GM18505 (cell line): ENCODE data around the gene BCL2L11.
A peak's percentile ranks its signal among the peaks of the same experiment; 100 is the strongest.

Experiments used
- ATAC-seq: cut with Tn5 transposase; IDR thresholded peaks from one replicate; pipeline ENCODE4 v1.9.1; 2021; ENCODE audit not compliant: unreplicated experiment
- POLR2A ChIP-seq: IDR thresholded peaks from 4 replicates; pipeline ENCODE4 v1.6.1; 2011; ENCODE audit warnings: borderline replicate concordance; ENCODE audit not compliant: insufficient read depth, insufficient read length; ENCODE audit errors: extremely low read depth

BCL2L11 gene

DNA sequence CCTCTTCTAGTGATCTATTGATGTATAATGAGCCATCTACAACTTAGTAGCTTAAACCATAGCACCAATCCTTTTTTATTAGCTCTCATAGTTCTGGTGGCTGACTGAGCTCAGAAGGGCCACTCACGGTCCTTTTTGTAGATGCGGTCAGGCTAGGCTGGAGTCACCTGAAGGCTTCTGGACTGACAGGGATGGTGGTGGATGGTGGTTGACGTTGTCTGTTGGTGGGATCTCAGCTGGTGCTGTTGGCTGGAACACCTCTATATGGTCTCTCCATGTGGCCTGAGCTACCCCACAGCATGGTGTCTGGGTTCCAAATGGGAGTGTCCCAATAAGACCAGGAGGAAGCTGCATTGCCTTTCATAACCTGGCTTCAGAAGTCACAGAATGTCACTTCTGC, 68.0 kb downstream of the BCL2L11 start:
- no peak for TF ChIP-seq POLR2A
- ATAC-seq: no peak

DNA sequence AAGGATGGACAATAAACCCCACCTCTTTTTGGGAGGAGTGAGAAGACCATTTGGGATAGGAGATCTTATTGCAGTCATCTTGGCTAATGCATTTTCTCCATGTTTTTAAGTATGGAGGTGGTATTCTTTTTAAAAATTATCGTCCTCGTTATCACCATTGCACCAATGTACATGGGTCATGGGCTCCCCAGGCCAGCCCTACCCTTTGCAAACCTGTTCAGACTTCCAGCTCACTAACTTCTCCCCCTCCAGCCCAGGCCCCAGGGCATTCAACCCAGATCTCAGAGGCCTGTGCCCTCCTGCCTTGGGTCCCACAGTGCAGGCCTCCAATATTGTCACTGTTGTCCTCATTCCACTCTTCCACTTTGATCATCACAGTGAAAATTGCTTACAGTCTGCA, 68.4 kb downstream of the BCL2L11 start:
- no peak for ATAC-seq
- no peak for TF ChIP-seq POLR2A

DNA sequence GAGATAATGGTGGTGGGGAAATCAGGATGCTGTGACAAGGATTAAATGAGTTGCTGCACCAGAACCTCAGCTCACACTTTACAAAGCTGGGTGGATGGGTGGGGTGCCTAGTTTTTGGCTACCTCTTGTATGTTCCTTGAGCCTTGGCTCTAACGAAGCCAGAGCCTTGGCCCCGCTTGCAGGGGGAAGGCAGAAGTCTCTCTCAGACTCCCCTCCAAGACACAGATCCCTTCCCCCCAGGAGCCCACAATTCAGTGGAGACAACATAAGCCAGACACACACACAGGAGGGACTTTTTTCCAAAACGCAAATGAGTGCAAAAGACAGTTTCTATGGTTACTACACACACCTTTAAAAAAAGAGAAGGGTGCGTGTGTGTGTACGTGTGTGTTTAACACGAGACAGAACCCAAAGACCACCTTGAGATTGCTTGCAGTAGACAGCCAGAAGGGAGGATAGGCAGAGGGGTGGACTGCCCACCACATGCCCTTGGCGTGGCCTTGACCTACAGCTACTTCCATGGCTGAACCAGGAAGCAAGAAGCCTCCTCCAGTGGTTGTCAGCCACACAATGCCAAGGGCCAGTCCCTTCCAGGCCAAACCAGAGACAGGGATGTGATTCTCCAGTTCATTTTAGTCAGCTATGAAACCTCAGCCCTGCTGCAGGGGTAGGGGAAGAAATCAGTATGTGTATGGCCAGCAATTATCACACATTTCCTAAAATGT, 70.3 kb downstream of the BCL2L11 start:
- ATAC-seq: no peak

DNA sequence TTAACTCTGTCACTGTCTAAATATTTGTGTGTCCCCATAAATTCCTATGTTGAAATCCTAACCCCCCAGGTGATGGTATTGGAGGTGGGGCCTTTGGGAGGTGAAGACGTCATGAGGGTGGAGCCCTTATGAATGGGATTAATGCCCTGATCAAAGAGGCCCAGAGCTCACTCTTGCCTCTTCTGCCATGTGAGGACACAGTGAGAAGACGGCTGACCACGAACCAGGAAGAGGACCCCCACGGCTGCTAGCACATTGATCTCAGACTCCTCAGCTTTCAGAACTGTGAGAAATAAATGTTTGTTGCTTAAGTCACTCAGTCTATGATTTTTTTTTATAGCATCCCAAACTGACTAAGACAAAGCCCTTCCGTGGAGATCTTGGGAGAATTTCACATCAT, 71.2 kb downstream of the BCL2L11 start:
- ATAC-seq: no peak
- TF ChIP-seq POLR2A: no peak

More for the DNA sequence above, 70.3 kb downstream of the BCL2L11 start:
- TF ChIP-seq POLR2A: no peak

DNA sequence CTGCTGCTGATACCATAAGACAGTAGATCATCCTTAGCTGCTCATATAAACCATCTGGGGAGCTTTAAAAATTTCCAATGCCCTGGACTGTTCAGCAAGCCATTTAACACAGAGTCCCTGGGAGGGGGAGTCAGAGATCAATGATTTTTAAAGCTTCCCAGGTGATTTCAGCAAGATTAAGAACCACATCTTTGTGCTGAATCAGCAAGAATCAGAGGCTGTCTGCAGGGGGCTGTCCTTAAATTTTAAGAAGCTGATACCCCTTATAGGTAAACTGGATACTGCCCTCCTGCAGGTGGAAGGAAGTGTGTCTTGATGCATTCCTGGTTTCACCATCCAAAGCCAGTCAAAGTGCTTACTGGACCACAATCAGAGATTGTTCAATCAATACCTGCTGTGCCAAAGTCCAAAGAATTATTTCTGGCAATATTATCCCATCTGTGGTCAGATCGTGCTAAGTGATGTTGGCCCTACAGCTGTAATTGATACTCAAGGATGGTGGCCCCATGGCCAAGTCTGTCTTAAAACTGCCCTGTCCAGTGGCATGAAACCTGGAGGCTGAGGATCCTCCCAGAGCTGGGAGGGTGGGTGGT, 72.2 kb downstream of the BCL2L11 start:
- TF ChIP-seq POLR2A: no peak
- no peak for ATAC-seq

DNA sequence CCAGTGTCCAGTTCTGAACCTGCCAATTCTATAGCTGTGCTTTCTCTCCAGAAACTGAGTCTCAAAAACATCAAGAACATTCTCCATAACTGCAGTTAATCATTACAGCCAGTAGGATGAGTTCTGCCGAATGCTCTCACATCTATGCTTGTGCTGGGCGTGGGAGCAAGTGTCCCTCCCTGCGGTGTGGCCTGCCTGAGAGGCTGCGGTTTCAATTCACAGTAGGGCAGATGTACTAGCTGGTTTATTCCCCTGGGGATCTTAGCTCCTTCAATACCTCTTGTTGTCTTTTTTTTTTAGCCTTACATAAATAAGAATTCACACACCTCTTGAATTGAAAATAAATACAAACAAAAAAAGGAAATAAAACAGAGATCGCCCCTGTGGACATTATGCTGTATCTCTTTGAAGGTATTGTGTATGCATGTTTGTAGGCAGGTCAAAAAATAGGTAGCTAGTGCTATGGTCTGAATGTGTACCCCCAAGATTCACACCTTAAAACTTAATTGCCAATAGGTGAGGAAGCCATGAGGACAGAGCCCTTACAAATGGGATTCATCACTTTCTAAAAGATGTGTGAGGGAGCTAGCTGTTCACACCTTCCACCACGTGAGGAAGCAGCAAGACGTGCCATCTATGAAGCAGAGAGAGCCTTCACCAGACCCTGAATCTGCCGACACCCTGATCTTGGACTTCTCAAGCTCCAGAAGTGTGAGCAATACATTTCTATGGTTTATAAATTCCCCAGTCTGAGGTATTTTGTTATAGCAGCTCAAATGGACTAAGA, 74.3 kb downstream of the BCL2L11 start:
- TF ChIP-seq POLR2A: no peak
- no peak for ATAC-seq

DNA sequence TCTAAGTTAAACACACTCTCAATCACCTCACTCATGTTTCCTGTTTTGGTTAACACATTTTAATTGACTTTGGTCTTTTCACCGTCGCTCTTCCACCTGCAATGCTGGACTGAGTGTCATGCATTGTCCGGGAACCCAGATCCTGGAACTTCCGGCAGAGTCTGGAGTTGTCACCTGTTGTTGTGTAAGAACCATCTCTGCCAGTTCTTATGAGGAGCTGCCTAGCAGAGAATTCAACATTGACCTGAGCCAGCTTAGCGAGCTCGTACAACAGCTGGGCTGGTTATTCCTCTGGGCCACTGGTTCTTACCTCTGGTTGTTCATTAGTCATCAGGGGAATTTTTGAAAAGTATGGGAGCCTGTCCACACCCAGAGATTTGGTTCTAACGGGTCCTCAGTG, 75.7 kb downstream of the BCL2L11 start:
- no peak for ATAC-seq
- TF ChIP-seq POLR2A: no peak

DNA sequence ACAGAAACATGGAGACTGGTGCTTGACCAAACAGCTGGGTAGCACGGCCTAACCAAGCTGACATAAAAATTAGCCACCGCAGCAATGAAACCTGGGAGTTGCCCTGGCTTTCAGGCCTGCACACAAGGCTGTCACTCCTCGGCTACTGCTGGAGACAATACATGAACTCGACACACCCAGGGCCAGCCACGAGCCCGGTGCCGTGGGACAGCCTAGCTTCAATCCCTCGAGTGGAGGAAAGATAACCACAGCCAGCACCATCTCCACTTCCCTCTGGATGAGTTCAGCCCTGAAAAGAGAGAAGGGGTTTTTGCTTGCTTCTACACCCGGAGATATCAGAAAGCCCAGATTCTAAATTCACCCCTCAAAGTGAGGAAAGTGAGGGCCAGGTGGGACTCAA, 78.0 kb downstream of the BCL2L11 start:
- no peak for ATAC-seq
- no peak for TF ChIP-seq POLR2A

DNA sequence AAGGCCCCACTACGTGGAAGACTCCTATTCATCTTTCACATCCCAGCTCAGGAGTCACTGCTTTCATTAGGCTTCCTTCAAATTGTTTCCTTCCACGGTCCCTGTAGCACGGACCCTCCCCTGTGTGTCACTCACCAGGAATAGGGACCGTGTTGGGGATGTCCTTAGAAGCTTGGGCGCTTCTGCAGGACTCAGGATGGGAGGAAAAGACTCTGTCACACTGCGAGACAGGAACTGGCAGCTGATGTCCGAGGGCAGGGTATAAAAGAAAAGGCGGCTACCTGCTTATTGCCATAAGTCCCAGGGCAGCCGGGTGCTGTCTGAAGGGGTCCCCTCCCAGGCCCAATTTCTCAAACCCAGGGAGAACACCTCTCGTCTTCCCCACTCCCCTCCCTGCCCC, 79.1 kb downstream of the BCL2L11 start:
- no peak for TF ChIP-seq POLR2A
- ATAC-seq: no peak

DNA sequence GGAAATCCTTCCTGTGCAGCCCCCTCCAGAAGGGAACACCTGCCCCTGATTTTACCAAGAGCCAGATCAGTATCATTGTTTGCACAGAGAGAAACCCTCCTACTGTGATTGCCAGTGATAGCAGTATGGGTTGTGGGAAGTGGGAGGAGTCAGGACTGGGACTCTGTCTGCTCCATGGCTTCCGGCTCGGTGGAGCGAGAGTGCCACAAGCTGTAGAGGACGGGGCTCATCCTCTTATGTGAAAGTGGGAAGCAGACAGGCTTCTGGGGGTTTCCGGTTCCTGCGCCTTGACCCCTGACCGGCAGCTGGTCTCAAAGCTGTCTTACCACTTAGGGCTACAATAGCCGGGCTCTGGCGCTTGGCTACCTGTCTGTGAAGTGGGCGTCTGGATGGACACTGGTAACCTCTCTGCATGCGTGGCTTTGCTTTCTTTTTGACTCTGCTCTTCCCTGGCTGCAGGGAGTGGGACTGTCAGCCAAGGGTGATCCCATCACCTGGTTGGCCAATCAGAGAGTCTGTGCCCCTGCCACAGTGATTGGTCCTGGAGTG, 79.7 kb downstream of the BCL2L11 start:
- no peak for ATAC-seq
- no peak for TF ChIP-seq POLR2A

DNA sequence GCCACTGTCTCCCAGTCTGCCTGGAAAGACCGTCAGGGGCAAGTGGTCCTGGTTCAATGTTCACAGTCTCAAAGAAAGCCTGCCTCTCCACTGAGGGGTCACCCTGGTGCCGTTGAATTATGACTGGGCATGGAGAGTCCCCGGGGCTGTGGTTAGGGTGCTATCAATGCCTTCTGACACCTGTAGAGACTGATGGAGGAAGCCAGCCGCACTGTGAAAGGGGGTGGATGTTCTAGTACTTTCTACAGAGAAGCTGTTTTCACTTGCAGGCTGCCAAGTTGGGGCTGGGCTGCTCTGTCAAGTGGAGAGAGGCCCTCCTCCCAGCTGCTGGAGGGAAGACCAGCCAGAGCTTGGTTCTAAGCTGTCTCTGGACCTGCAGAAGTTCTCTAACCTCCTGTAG, 80.5 kb downstream of the BCL2L11 start:
- no peak for TF ChIP-seq POLR2A
- ATAC-seq: peak; percentile 89

DNA sequence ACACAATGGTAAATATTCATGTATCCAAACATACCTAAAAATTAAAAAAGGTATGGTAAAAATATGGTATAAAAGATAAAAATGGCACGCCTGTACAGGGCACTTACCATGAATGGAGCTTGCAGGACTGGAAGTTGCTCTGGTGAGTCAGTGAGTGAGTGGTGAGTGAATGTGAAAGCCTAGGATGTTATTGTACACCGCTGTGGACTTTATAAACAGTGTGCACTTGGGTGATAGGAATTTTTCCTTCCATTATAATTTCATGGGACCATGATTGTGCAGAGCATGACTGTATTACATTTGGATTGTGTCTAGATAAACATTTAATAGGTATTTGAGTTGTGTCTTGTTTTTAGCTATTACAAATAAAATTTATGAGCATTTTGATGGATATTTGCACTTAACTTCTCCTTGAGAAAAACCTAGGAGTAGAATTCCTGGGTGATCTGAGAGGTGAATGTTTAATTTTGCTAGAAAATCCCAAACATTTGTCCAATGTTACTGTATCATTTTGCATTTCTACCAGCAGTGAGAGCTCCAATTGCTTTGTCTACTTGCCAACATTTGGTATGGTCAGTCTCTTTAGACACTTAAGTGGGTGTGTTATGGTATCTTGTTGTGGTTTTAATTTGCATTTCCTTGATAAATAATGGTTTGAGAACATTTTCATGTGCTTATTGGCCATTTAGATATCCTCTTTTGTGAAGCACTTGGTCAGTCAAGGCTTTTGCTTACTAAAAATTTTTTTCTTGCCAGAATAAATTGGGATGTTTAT, 81.7 kb downstream of the BCL2L11 start:
- no peak for ATAC-seq
- TF ChIP-seq POLR2A: no peak

DNA sequence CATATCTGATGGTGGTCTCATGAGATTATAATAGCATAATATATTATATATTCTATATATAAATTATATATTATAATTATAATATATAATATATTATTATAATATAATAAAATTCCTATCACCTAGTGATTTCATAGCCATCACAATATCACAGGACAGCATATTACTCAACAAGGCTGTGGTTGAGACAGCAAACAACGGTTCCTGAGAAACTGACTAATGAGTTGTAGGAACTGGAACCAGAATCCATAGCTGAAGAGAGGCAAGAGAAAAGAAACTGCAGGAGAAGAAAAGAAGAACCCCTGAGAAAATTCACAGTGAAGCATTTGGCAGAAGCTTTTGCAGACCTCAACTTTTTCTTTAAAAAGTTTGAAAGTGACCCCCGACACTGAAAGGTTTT, 84.0 kb downstream of the BCL2L11 start:
- no peak for TF ChIP-seq POLR2A
- ATAC-seq: no peak
